ENCODE data around the gene SH2B3. TPM values are rescaled to one million over a fixed set of nuclear protein-coding genes. Genes with fewer than 3 reads are reported as not detected.

SH2B3 gene
- total RNA-seq, 1 donor from 2014 or later: 11.3 TPM

GRCh38 chr12:111418594-111418880, 12.8 kb downstream of the SH2B3 start:
- Mint-ChIP-seq H3K27me3 (ENCODE audit: low read depth) (no peaks in the 10 kb centered on the region), H3K36me3 (ENCODE audit: low read depth) (peaks cover 2% of the 10 kb centered on the region), H3K9me3 (no peaks in the 10 kb centered on the region), H3K4me1 (peaks cover 4% of the 10 kb centered on the region), H3K27ac (ENCODE audit: unreplicated experiment) (no peak overlapping the region), H3K4me3 (no peak overlapping the region)
- TF ChIP-seq CTCF (conservative IDR thresholded peaks at IDR 0.05): no peak
- no peak for DNase-seq (ENCODE audit: low read depth, low spot score)

GRCh38 chr12:111419784-111420183, 14.1 kb downstream of the SH2B3 start:
- no peak for DNase-seq (ENCODE audit: low read depth, low spot score)
- no peaks in the 10 kb centered on the region for H3K9me3 Mint-ChIP-seq
- no peak overlapping the region for H3K4me3 Mint-ChIP-seq
- H3K27ac Mint-ChIP-seq (ENCODE audit: unreplicated experiment): no peak overlapping the region
- H3K36me3 Mint-ChIP-seq (ENCODE audit: low read depth): peaks cover 2% of the 10 kb centered on the region
- no peaks in the 10 kb centered on the region for H3K27me3 Mint-ChIP-seq (ENCODE audit: low read depth)
- no peak for TF ChIP-seq CTCF (conservative IDR thresholded peaks at IDR 0.05)
- H3K4me1 Mint-ChIP-seq: no peaks in the 10 kb centered on the region

GRCh38 chr12:111420494-111420893, 14.8 kb downstream of the SH2B3 start:
- Mint-ChIP-seq H3K4me3 (no peak overlapping the region), H3K27me3 (ENCODE audit: low read depth) (no peaks in the 10 kb centered on the region), H3K4me1 (peaks cover under 1% of the 10 kb centered on the region), H3K36me3 (ENCODE audit: low read depth) (peaks cover 2% of the 10 kb centered on the region), H3K9me3 (no peaks in the 10 kb centered on the region), H3K27ac (ENCODE audit: unreplicated experiment) (peak overlapping the region; percentile 57)
- no peak for TF ChIP-seq CTCF (conservative IDR thresholded peaks at IDR 0.05)
- DNase-seq (ENCODE audit: low read depth, low spot score): no peak

GRCh38 chr12:111424189-111424792, 18.6 kb downstream of the SH2B3 start:
- no peak for TF ChIP-seq CTCF (conservative IDR thresholded peaks at IDR 0.05)
- Mint-ChIP-seq H3K27me3 (ENCODE audit: low read depth) (no peaks in the 10 kb centered on the region), H3K36me3 (ENCODE audit: low read depth) (no peaks in the 10 kb centered on the region), H3K27ac (ENCODE audit: unreplicated experiment) (no peak overlapping the region), H3K4me1 (peaks cover 6% of the 10 kb centered on the region), H3K9me3 (no peaks in the 10 kb centered on the region), H3K4me3 (no peak overlapping the region)
- no peak for DNase-seq (ENCODE audit: low read depth, low spot score)

- no peak for TF ChIP-seq CTCF (conservative IDR thresholded peaks at IDR 0.05)
- H3K36me3 Mint-ChIP-seq (ENCODE audit: low read depth): no peaks in the 10 kb centered on the region
- H3K27me3 Mint-ChIP-seq (ENCODE audit: low read depth): no peaks in the 10 kb centered on the region
- H3K4me3 Mint-ChIP-seq: no peak overlapping the region
- H3K4me1 Mint-ChIP-seq: peaks cover 6% of the 10 kb centered on the region
- no peak overlapping the region for H3K27ac Mint-ChIP-seq (ENCODE audit: unreplicated experiment)
- H3K9me3 Mint-ChIP-seq: no peaks in the 10 kb centered on the region
- DNase-seq (ENCODE audit: low read depth, low spot score): no peak
Observed at GRCh38 chr12:111424793-111425251, 19.1 kb downstream of the SH2B3 start.
